Measurements from ENCODE around the gene REN.

DNA sequence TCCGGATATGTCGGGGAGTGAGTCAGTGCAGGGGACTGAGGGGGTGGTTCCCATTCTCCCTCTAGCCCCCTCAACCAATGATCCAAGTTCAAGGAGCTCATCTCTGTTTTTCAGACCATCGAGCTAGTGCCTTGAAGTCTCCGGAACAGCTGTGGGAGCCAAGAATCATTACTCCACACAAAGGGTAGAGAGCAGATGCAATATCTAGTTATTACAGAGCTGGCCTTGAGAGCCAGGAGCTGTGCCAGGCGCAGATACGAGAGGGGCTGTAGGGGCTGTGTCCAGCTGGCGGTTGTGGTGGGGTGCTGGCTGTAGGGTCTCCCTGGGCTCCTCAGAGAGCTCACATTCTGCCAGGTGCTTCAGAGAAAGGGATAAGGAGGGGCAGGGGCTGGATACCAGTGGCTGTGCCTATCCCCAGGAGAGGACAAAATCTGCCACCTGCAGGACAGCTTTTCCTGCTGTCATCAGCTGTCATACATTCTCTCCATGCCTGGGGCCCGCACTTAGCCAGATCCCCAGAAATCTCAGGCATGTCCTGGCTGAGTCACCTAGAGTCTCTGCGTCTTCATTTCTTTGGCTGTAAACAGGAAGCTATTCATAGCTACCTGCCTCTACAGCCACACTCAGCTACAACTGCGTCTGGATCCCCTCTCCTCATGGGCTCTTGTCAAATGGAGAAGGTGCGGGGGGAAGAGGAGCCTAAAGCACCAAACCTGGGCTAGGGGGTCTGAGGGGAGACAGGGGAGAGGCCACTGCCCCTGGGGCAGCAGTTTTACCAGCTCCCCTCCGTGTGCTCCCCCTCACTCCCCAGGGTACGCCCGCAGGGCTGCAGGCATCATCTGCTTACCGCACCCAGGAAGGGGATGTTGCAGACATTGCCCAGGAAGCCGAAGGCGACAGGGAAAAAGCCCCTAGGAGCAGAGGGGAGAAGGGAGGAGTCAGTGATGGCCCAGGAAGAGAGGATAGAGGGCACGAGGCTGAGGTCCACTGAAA, 32.5 kb upstream of the REN start:
- TF ChIP-seq EZH2 (IDR thresholded peaks at IDR 0.05; ENCODE audit: low read length, missing control alignments) = no peak
- no peak for TF ChIP-seq CTCF (conservative IDR thresholded peaks at IDR 0.05 in 1 of 2, IDR thresholded peaks at IDR 0.05 in 1 of 2; ENCODE audit: low read depth in 1 of 2, low read length in 2 of 2)
